ENCODE results near the gene PSME1. TPM values are rescaled to one million over a fixed set of nuclear protein-coding genes. Genes with fewer than 3 reads are reported as not detected.

The PSME1 gene
- total and polyA plus RNA-seq, 2 of the 13 experiments (the other 11 are each of a cell fraction or from before 2014, with no cell fraction given), result 159 to 608 TPM

DNA sequence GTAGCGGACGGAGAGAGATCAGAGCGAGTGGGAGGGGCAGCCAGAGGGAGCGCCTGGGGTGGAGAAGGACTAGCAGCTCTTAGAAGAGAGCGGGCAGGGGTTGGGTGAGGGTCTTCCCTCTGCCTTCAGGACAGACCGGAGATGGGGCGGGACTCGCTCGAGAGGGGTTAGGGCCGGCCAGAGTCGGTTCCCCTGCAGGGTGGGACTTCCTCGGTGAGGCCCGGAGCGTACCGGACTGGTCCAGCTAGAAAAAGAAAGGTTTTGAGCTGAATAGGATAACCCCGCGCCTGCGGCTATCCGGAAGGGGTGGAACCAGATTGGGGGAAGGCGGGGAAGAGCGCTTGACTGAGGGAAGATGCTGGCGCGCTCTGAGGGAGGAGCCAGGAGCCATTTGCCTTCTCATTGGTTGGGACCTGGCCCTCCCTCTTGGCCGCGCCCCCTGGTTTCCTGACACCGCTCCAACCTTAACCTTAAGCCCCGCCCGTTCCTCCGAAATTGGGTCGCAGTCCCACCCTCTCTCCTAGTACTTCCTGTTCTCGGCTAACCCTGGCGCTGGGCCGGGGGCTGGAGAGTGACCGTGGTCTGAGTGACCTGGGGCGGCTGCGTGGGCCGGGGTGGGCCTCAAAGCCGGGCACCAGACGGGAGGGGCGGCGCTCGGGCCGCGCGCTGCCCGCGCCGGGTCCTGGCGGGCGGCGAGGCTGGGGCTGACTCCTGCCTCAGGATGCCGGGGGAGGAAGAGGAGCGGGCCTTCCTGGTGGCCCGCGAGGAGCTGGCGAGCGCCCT lies 11.2 kb downstream of the PSME1 start, which contains the start of gene RNF31 (continued):
- TF ChIP-seq MYNN (CRISPR knock-in tag; IDR thresholded peaks at IDR 0.05; ENCODE audit: low read depth) (peak; percentile 76; the same call in 1 of the 2 replicates), ZNF3 (CRISPR knock-in tag; IDR thresholded peaks at IDR 0.05) (0 out of 2 replicates have a peak, but pooled peaks have one; percentile 64), FOXK2 (IDR thresholded peaks at IDR 0.05) (no peak), SPEN (CRISPR knock-in tag; IDR thresholded peaks at IDR 0.05; ENCODE audit: low read depth) (peak; percentile 16; the same call in 1 of the 2 replicates), SCMH1 (CRISPR knock-in tag; IDR thresholded peaks at IDR 0.05; ENCODE audit: borderline replicate concordance) (no peak), ZNF512 (CRISPR knock-in tag; IDR thresholded peaks at IDR 0.05) (no peak), MXI1 (IDR thresholded peaks at IDR 0.05; ENCODE audit: borderline replicate concordance, low read depth, low read length) (peak; percentile 80; the same call in 2 of the 3 replicates), ZNF703 (CRISPR knock-in tag; IDR thresholded peaks at IDR 0.05; ENCODE audit: borderline replicate concordance) (no peak), ZNF660 (CRISPR knock-in tag; IDR thresholded peaks at IDR 0.05; ENCODE audit: borderline replicate concordance, low read depth) (0 out of 2 replicates have a peak, but pooled peaks have one; percentile 86), RBFOX2 (IDR thresholded peaks at IDR 0.05; ENCODE audit: low read depth, low read length) (peak; percentile 95), ARNT2 (CRISPR knock-in tag; IDR thresholded peaks at IDR 0.05; ENCODE audit: low read depth) (peak; percentile 31; the same call in 1 of the 2 replicates), ZNF17 (CRISPR knock-in tag; IDR thresholded peaks at IDR 0.05) (no peak), MLX (CRISPR knock-in tag; IDR thresholded peaks at IDR 0.05) (no peak; the same call in none of the 2 replicates), ZNF530 (CRISPR knock-in tag; IDR thresholded peaks at IDR 0.05; ENCODE audit: low read depth) (no peak), CBX2 (IDR thresholded peaks at IDR 0.05; ENCODE audit: low read depth, low read length) (no peak), CBX2 (CRISPR knock-in tag; IDR thresholded peaks at IDR 0.05; ENCODE audit: low read depth) (no peak), ZNF678 (CRISPR knock-in tag; IDR thresholded peaks at IDR 0.05) (no peak)
- TF ChIP-seq, protein P1, sequence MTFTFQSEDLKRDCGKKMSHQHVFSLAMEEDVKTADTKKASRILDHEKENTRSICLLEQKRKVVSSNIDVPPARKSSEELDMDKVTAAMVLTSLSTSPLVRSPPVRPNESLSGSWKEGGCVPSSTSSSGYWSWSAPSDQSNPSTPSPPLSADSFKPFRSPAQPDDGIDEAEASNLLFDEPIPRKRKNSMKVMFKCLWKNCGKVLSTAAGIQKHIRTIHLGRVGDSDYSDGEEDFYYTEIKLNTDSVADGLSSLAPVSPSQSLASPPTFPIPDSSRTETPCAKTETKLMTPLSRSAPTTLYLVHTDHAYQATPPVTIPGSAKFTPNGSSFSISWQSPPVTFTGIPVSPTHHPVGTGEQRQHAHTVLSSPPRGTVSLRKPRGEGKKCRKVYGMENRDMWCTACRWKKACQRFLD (CRISPR knock-in tag; IDR thresholded peaks at IDR 0.05; ENCODE audit: borderline replicate concordance), result peak; percentile 77; the same call in 1 of the 2 replicates
- TF ChIP-seq, protein P2, sequence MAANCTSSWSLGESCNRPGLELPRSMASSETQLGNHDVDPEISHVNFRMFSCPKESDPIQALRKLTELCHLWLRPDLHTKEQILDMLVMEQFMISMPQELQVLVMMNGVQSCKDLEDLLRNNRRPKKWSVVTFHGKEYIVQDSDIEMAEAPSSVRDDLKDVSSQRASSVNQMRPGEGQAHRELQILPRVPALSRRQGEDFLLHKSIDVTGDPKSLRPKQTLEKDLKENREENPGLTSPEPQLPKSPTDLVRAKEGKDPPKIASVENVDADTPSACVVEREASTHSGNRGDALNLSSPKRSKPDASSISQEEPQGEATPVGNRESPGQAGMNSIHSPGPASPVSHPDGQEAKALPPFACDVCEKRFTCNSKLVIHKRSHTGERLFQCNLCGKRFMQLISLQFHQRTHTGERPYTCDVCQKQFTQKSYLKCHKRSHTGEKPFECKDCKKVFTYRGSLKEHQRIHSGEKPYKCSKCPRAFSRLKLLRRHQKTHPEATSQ (CRISPR knock-in tag; IDR thresholded peaks at IDR 0.05; ENCODE audit: borderline replicate concordance), result no peak
- TF ChIP-seq, protein P3, sequence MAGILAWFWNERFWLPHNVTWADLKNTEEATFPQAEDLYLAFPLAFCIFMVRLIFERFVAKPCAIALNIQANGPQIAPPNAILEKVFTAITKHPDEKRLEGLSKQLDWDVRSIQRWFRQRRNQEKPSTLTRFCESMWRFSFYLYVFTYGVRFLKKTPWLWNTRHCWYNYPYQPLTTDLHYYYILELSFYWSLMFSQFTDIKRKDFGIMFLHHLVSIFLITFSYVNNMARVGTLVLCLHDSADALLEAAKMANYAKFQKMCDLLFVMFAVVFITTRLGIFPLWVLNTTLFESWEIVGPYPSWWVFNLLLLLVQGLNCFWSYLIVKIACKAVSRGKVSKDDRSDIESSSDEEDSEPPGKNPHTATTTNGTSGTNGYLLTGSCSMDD (CRISPR knock-in tag; IDR thresholded peaks at IDR 0.05), result peak; percentile 22; the same call in 1 of the 2 replicates
- TF ChIP-seq, protein P4, sequence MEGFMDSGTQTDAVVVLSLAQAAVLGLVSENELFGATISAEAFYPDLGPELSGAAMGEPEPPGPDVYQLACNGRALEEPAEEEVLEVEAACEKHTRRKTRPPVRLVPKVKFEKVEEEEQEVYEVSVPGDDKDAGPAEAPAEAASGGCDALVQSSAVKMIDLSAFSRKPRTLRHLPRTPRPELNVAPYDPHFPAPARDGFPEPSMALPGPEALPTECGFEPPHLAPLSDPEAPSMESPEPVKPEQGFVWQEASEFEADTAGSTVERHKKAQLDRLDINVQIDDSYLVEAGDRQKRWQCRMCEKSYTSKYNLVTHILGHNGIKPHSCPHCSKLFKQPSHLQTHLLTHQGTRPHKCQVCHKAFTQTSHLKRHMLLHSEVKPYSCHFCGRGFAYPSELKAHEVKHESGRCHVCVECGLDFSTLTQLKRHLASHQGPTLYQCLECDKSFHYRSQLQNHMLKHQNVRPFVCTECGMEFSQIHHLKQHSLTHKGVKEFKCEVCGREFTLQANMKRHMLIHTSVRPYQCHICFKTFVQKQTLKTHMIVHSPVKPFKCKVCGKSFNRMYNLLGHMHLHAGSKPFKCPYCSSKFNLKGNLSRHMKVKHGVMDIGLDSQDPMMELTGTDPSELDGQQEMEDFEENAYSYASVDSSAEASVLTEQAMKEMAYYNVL (CRISPR knock-in tag; IDR thresholded peaks at IDR 0.05; ENCODE audit: borderline replicate concordance), result 0 out of 2 replicates have a peak, but pooled peaks have one; percentile 1

Data from HepG2 (cell line).